ENCODE data around the gene CTIF. TPM values are rescaled to one million over a fixed set of nuclear protein-coding genes. Genes with fewer than 3 reads are reported as not detected.

Gene CTIF
- polyA plus RNA-seq, 2 donors, result 11.8 to 22.7 TPM

DNA sequence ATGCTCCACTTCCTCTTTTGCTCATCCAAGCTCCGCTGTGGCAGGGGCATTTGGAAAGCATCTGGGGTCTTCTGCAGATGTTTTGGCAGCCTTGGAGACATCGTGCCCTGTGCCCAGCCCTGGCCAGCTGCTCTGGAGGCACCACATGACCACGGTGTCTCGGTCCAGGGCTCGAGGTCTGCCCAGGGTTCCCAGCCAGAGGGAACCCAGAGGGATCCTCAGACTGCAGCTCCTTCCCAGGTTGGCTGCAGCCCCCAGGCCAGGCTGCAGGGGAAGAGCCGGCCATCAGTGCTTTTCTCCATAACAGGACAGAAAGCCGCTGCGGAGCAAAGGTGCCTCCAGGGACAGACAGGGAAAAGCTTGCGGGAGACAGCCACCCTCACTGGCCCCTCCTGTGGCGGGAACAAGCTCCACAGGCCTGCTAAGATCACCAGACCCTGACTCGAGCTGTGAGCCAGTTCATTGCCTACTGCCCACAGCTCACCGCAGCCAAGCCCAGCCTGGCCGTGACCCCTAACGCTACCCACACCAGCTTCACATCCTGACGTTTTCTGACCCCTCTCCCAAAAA, 337.2 kb downstream of the CTIF start:
- WGBS, 2 donors, result 82 to 87% methylated on average over 15 of the region's 15 CpGs
- no peak overlapping the region for H3K27ac ChIP-seq (ENCODE audit: low read depth in 2 of 2, low read length in 1 of 2)
- no peaks in the 10 kb centered on the region for H3K27me3 ChIP-seq (ENCODE audit: control insufficient read depth in 1 of 2, insufficient read depth in 2 of 2, low read length in 2 of 2)

DNA sequence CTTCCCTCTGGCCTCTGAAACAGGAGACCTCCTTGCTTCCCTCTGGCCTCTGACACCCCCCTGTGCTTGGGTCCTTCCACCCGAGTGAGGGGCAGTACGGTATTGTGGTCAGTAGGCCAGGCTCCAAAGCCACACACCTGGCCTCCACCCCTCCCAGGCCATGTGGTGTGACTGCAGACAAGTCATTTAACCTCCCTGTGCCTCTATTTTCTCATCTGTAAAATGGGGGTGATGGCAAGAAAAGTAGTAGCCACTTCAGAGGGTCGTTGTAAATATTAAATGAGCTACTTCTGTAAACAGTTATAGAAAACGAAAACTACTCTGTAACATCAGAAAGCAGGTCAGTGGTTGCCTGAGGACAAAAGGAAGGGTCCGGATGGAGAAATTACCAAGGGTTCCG, 337.8 kb downstream of the CTIF start:
- Histone ChIP-seq H3K27ac (ENCODE audit: low read depth in 2 of 2, low read length in 1 of 2) (no peak overlapping the region), H3K36me3 (ENCODE audit: control insufficient read depth in 2 of 2, insufficient read depth in 2 of 2, low read length in 1 of 2) (no peaks in the 10 kb centered on the region), H3K4me1 (ENCODE audit: control insufficient read depth in 2 of 2, insufficient read depth in 2 of 2, low read length in 1 of 2) (peaks cover 2 to 3% of the 10 kb centered on the region in 2 donors), H3K4me3 (ENCODE audit: low read depth in 1 of 2, low read length in 2 of 2) (no peak overlapping the region), H3K9me3 (ENCODE audit: control insufficient read depth in 2 of 2, insufficient read depth in 1 of 2, low read depth in 1 of 2, low read length in 1 of 2) (no peaks in the 10 kb centered on the region), H3K27me3 (ENCODE audit: control insufficient read depth in 1 of 2, insufficient read depth in 2 of 2, low read length in 2 of 2) (no peaks in the 10 kb centered on the region)
- 92 to 94% methylated on average over 6 of the region's 6 CpGs for WGBS, 2 donors

More for the DNA sequence above, 337.2 kb downstream of the CTIF start:
- H3K4me1 ChIP-seq (ENCODE audit: control insufficient read depth in 2 of 2, insufficient read depth in 2 of 2, low read length in 1 of 2), result peaks cover 2 to 3% of the 10 kb centered on the region in 2 donors
- H3K9me3 ChIP-seq (ENCODE audit: control insufficient read depth in 2 of 2, insufficient read depth in 1 of 2, low read depth in 1 of 2, low read length in 1 of 2), result no peaks in the 10 kb centered on the region
- no peaks in the 10 kb centered on the region for H3K36me3 ChIP-seq (ENCODE audit: control insufficient read depth in 2 of 2, insufficient read depth in 2 of 2, low read length in 1 of 2)
- no peak overlapping the region for H3K4me3 ChIP-seq (ENCODE audit: low read depth in 1 of 2, low read length in 2 of 2)

DNA sequence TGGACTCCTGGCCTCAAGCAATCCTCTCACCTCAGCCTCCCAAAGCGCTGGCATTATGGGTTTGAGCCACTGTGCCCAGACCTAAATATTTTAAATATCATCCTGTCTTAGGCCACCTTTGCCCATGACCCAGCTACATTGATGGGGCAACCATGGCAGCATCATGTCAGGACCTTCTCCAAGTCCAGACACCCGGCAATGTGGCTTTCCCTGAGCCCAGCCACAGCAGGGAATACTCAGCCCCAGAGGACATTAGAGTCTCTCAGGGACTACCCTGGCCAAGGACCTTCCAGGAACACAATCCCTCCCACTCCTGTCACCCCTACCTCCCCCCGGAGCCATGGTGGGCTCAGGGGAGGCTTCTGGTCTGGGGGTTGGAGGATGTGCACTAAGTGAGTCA, 339.1 kb downstream of the CTIF start:
- H3K9me3 ChIP-seq (ENCODE audit: control insufficient read depth in 2 of 2, insufficient read depth in 1 of 2, low read depth in 1 of 2, low read length in 1 of 2), result no peaks in the 10 kb centered on the region
- H3K4me3 ChIP-seq (ENCODE audit: low read depth in 1 of 2, low read length in 2 of 2), result no peak overlapping the region
- no peak overlapping the region for H3K27ac ChIP-seq (ENCODE audit: low read depth in 2 of 2, low read length in 1 of 2)
- H3K4me1 ChIP-seq (ENCODE audit: control insufficient read depth in 2 of 2, insufficient read depth in 2 of 2, low read length in 1 of 2), result peaks cover 2 to 3% of the 10 kb centered on the region in 2 donors
- no peaks in the 10 kb centered on the region for H3K27me3 ChIP-seq (ENCODE audit: control insufficient read depth in 1 of 2, insufficient read depth in 2 of 2, low read length in 2 of 2)
- no peaks in the 10 kb centered on the region for H3K36me3 ChIP-seq (ENCODE audit: control insufficient read depth in 2 of 2, insufficient read depth in 2 of 2, low read length in 1 of 2)
- 84 to 93% methylated on average over 3 of the region's 3 CpGs for WGBS, 2 donors

DNA sequence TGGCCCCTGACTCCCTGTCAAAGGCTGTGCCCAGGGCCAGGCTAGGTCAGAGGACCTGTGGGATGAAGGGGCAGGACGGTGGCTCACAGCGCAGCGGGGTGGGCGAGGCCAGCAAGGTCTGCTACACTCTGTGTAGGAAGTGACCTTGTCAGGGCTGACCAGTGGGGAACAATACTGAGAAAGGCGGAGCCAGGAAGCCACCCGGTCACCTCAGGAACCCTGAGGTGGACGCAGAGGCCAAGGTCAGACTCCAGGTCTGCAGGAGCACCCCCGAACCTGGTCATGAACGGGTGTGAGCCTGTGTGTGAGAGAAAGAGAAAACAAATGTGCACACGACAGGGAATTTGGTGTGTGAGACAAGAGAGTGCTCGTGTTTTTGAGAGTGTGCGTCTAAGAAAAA, 339.6 kb downstream of the CTIF start:
- Histone ChIP-seq H3K9me3 (ENCODE audit: control insufficient read depth in 2 of 2, insufficient read depth in 1 of 2, low read depth in 1 of 2, low read length in 1 of 2) (no peaks in the 10 kb centered on the region), H3K27ac (ENCODE audit: low read depth in 2 of 2, low read length in 1 of 2) (no peak overlapping the region), H3K36me3 (ENCODE audit: control insufficient read depth in 2 of 2, insufficient read depth in 2 of 2, low read length in 1 of 2) (no peaks in the 10 kb centered on the region), H3K4me1 (ENCODE audit: control insufficient read depth in 2 of 2, insufficient read depth in 2 of 2, low read length in 1 of 2) (peaks cover 2 to 3% of the 10 kb centered on the region in 2 donors), H3K27me3 (ENCODE audit: control insufficient read depth in 1 of 2, insufficient read depth in 2 of 2, low read length in 2 of 2) (no peaks in the 10 kb centered on the region), H3K4me3 (ENCODE audit: low read depth in 1 of 2, low read length in 2 of 2) (no peak overlapping the region)
- WGBS, 2 donors, result 62 to 71% methylated on average over 12 of the region's 12 CpGs

DNA sequence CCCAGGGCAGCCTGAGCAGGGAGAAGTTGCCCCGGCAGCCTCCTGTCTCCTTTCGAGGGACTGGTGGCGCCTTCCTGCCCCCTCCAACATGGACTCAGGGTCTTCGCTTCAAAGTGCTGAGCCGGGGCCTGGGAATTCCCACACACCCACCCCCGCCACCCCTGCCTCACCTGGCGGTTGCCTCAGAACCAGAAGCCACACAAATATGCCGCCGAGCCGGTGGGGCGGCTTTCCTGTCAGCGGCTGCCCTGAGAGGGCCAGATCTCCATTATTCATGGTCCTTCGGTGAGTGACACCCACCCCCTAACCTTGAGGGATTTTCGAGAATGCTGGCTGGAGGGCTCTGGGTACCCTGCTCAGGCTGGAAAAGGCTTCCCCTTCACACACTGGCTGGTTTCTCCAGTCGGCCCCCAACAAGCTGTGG, 340.2 kb downstream of the CTIF start:
- Histone ChIP-seq H3K4me1 (ENCODE audit: control insufficient read depth in 2 of 2, insufficient read depth in 2 of 2, low read length in 1 of 2) (peaks cover 2 to 3% of the 10 kb centered on the region in 2 donors), H3K27ac (ENCODE audit: low read depth in 2 of 2, low read length in 1 of 2) (no peak overlapping the region), H3K4me3 (ENCODE audit: low read depth in 1 of 2, low read length in 2 of 2) (peak overlapping the region in 1 of 2 donors; percentile 7), H3K9me3 (ENCODE audit: control insufficient read depth in 2 of 2, insufficient read depth in 1 of 2, low read depth in 1 of 2, low read length in 1 of 2) (no peaks in the 10 kb centered on the region), H3K36me3 (ENCODE audit: control insufficient read depth in 2 of 2, insufficient read depth in 2 of 2, low read length in 1 of 2) (no peaks in the 10 kb centered on the region), H3K27me3 (ENCODE audit: control insufficient read depth in 1 of 2, insufficient read depth in 2 of 2, low read length in 2 of 2) (no peaks in the 10 kb centered on the region)
- 45 to 51% methylated on average over 14 to 15 of the region's 15 CpGs for WGBS, 2 donors

DNA sequence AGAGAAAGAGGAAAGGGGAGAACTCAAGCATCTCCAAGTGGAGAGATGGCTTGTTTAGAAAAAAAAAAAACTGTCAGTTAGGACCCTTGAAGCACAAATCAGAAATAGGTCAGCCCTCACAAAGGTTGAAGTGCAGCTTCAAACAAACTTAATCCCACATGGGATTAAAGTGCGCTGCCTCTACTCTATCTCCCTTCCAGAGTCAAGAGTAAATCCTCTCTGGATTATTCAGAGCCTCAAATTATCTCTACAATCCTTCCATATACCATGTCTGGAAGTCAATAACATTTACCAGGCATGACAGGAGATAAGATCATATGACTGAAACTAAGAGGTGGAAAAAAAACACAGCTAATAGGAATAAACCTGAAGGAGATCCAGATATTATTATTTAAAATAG, 342.1 kb downstream of the CTIF start:
- H3K36me3 ChIP-seq (ENCODE audit: control insufficient read depth in 2 of 2, insufficient read depth in 2 of 2, low read length in 1 of 2), result no peaks in the 10 kb centered on the region
- no peak overlapping the region for H3K27ac ChIP-seq (ENCODE audit: low read depth in 2 of 2, low read length in 1 of 2)

DNA sequence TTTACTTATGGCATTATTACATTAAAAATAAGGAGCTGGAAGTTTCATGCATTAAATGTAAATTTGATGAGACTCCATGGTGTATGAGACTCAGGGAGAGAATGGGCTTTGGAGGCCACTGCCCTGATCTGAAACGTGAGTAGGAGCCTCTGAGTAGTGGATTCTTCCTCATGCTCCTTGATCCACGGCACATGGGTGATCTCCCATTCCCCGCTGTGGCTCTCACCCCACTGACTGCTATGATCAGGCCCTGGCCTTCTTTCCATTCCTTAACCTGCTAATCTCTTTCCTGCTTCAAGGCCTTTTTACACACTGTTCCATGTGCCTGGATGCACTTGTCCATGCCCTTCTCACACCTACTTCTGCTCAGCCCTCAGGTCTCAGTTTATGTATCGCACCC, 343.5 kb downstream of the CTIF start:
- Histone ChIP-seq H3K4me3 (ENCODE audit: low read depth in 1 of 2, low read length in 2 of 2) (no peak overlapping the region), H3K27ac (ENCODE audit: low read depth in 2 of 2, low read length in 1 of 2) (no peak overlapping the region), H3K9me3 (ENCODE audit: control insufficient read depth in 2 of 2, insufficient read depth in 1 of 2, low read depth in 1 of 2, low read length in 1 of 2) (no peaks in the 10 kb centered on the region), H3K27me3 (ENCODE audit: control insufficient read depth in 1 of 2, insufficient read depth in 2 of 2, low read length in 2 of 2) (no peaks in the 10 kb centered on the region), H3K36me3 (ENCODE audit: control insufficient read depth in 2 of 2, insufficient read depth in 2 of 2, low read length in 1 of 2) (no peaks in the 10 kb centered on the region), H3K4me1 (ENCODE audit: control insufficient read depth in 2 of 2, insufficient read depth in 2 of 2, low read length in 1 of 2) (peaks cover 0 to 3% of the 10 kb centered on the region in 2 donors)
- 84 to 97% methylated on average over 4 of the region's 4 CpGs for WGBS, 2 donors

More for the DNA sequence above, 342.1 kb downstream of the CTIF start:
- 90 to 100% methylated on average over 1 of the region's 1 CpG for WGBS, 2 donors
- Histone ChIP-seq H3K4me3 (ENCODE audit: low read depth in 1 of 2, low read length in 2 of 2) (no peak overlapping the region), H3K27me3 (ENCODE audit: control insufficient read depth in 1 of 2, insufficient read depth in 2 of 2, low read length in 2 of 2) (no peaks in the 10 kb centered on the region), H3K4me1 (ENCODE audit: control insufficient read depth in 2 of 2, insufficient read depth in 2 of 2, low read length in 1 of 2) (peaks cover 1 to 3% of the 10 kb centered on the region in 2 donors), H3K9me3 (ENCODE audit: control insufficient read depth in 2 of 2, insufficient read depth in 1 of 2, low read depth in 1 of 2, low read length in 1 of 2) (no peaks in the 10 kb centered on the region)

DNA sequence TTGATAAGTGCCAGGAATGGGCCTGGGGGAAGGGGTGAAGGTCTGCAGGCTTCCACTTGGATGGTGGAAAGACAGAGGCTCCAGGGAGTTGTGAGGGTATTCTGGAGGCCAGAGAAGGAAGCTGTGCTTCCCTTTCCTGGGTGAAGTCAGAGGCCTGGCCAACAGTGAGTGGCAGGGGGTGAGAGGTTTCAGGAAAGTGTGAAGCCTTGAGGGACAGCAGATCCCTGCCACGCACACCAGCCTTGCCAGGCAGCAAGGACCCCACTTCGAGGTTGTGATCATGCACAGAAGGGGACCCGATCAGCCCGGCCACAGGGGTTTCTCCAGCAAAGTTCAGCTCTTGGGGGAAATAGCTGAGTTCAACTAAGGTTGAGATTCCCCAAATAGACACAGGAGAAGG, 345.5 kb downstream of the CTIF start:
- Histone ChIP-seq H3K4me1 (ENCODE audit: control insufficient read depth in 2 of 2, insufficient read depth in 2 of 2, low read length in 1 of 2) (no peaks in the 10 kb centered on the region), H3K4me3 (ENCODE audit: low read depth in 1 of 2, low read length in 2 of 2) (no peak overlapping the region), H3K9me3 (ENCODE audit: control insufficient read depth in 2 of 2, insufficient read depth in 1 of 2, low read depth in 1 of 2, low read length in 1 of 2) (no peaks in the 10 kb centered on the region), H3K27me3 (ENCODE audit: control insufficient read depth in 1 of 2, insufficient read depth in 2 of 2, low read length in 2 of 2) (no peaks in the 10 kb centered on the region), H3K36me3 (ENCODE audit: control insufficient read depth in 2 of 2, insufficient read depth in 2 of 2, low read length in 1 of 2) (no peaks in the 10 kb centered on the region), H3K27ac (ENCODE audit: low read depth in 2 of 2, low read length in 1 of 2) (no peak overlapping the region)
- 87% methylated on average over 4 of the region's 4 CpGs for WGBS, 2 donors

DNA sequence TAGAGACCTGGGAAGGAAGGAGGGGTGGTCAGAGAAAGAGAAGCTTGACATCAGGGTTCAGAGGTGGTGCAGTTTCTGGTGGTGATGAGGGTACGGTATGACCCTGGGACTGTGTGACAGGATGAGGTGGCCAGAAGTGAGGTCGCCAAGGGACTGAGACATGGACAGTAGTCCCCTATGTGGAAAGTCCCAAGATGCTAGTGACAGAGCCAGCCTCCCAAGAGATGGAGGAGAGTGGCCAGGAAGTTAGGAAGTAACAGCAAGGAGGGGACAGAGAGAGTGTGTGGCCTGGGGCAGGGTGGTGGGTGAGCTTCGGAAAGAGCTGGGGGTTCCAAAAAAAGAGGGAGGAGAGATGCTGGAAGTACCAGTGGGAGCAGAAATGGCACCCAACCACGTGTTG, 345.9 kb downstream of the CTIF start:
- H3K9me3 ChIP-seq (ENCODE audit: control insufficient read depth in 2 of 2, insufficient read depth in 1 of 2, low read depth in 1 of 2, low read length in 1 of 2), result peaks cover 0 to 2% of the 10 kb centered on the region in 2 donors
- H3K4me1 ChIP-seq (ENCODE audit: control insufficient read depth in 2 of 2, insufficient read depth in 2 of 2, low read length in 1 of 2), result no peaks in the 10 kb centered on the region
- WGBS, 2 donors, result 83 to 90% methylated on average over 4 of the region's 4 CpGs
- H3K27me3 ChIP-seq (ENCODE audit: control insufficient read depth in 1 of 2, insufficient read depth in 2 of 2, low read length in 2 of 2), result no peaks in the 10 kb centered on the region
- H3K27ac ChIP-seq (ENCODE audit: low read depth in 2 of 2, low read length in 1 of 2), result no peak overlapping the region
- H3K36me3 ChIP-seq (ENCODE audit: control insufficient read depth in 2 of 2, insufficient read depth in 2 of 2, low read length in 1 of 2), result no peaks in the 10 kb centered on the region
- H3K4me3 ChIP-seq (ENCODE audit: low read depth in 1 of 2, low read length in 2 of 2), result no peak overlapping the region

DNA sequence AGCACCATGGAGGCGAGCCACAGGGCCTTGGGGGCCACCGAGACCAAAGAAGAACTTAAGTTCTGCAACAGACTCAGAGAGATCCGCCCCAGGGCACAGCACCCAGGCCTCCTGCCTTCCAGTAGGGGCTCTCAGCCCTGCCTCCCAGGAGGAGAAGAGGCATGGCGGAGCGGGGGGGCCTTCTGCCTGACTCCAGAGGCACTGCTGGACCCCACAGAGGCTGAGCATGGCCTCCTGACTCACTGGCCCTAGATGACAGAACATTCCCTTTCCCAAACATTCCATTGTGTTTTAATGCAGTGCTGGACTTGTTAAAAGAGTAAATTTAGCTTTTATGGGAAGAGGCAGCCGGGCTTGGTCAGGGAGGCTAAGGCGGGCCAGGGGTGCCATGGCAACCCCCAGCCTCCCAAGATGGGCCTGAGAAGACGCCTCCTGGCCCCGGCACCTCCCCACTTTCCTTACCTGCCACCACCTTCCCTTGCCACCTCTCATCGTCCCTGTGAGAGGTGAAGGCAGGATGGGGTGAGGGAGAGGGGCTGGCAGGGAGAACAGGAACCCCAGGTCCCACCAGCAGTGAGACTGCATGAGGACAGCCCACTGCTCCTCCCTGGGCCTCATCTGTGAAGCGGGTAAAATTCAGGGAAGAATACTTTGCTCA, 346.6 kb downstream of the CTIF start:
- Histone ChIP-seq H3K9me3 (ENCODE audit: control insufficient read depth in 2 of 2, insufficient read depth in 1 of 2, low read depth in 1 of 2, low read length in 1 of 2) (peaks cover 0 to 2% of the 10 kb centered on the region in 2 donors), H3K36me3 (ENCODE audit: control insufficient read depth in 2 of 2, insufficient read depth in 2 of 2, low read length in 1 of 2) (no peaks in the 10 kb centered on the region), H3K4me1 (ENCODE audit: control insufficient read depth in 2 of 2, insufficient read depth in 2 of 2, low read length in 1 of 2) (no peaks in the 10 kb centered on the region), H3K27ac (ENCODE audit: low read depth in 2 of 2, low read length in 1 of 2) (no peak overlapping the region), H3K27me3 (ENCODE audit: control insufficient read depth in 1 of 2, insufficient read depth in 2 of 2, low read length in 2 of 2) (no peaks in the 10 kb centered on the region), H3K4me3 (ENCODE audit: low read depth in 1 of 2, low read length in 2 of 2) (no peak overlapping the region)
- WGBS, 2 donors, result 90 to 94% methylated on average over 9 to 11 of the region's 11 CpGs
